ENCODE results near the gene GRIK5.

GRIK5 gene

DNA sequence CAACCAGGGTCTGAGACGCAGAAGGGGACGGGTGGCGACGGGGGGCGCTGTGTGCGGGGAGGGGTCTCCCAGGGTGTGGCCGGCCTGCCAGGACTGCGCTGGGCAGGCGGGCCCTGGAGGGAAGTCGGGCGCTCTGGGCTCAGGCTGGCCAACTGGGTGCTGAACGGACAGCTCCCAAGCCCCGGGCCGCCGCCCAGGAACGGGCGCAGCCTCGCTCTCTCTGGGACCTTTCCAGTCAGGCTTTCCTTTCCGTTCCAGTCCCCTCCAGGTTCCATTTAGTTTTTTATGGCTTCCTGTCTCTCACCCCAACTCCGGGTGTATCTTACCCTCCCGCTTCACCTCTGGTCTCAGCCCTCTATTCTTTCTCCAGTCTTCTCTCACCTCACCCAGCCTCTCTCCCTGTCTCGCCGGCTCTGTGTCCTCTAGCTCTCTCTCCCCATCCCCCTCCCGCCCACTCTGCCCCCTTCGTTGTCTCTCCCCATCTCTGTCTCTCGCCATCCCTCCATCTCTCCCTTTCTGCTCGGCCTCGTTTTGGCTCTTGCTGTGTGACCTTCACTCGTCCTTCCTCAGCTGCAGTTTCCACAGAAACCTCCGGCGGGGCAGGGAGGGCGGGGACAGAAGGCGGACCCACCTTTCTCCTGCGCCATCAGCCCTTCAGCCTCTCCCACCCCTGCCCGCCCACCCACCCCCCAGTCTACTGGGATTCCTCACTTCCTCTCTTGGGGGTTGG is 72.7 kb downstream of the GRIK5 start:
- no peak for TF ChIP-seq FOXP2 (optimal IDR thresholded peaks at IDR 0.05; ENCODE audit: borderline replicate concordance, extremely low read depth, extremely low read length, insufficient read depth)
- TF ChIP-seq, protein P1, sequence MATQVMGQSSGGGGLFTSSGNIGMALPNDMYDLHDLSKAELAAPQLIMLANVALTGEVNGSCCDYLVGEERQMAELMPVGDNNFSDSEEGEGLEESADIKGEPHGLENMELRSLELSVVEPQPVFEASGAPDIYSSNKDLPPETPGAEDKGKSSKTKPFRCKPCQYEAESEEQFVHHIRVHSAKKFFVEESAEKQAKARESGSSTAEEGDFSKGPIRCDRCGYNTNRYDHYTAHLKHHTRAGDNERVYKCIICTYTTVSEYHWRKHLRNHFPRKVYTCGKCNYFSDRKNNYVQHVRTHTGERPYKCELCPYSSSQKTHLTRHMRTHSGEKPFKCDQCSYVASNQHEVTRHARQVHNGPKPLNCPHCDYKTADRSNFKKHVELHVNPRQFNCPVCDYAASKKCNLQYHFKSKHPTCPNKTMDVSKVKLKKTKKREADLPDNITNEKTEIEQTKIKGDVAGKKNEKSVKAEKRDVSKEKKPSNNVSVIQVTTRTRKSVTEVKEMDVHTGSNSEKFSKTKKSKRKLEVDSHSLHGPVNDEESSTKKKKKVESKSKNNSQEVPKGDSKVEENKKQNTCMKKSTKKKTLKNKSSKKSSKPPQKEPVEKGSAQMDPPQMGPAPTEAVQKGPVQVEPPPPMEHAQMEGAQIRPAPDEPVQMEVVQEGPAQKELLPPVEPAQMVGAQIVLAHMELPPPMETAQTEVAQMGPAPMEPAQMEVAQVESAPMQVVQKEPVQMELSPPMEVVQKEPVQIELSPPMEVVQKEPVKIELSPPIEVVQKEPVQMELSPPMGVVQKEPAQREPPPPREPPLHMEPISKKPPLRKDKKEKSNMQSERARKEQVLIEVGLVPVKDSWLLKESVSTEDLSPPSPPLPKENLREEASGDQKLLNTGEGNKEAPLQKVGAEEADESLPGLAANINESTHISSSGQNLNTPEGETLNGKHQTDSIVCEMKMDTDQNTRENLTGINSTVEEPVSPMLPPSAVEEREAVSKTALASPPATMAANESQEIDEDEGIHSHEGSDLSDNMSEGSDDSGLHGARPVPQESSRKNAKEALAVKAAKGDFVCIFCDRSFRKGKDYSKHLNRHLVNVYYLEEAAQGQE (IDR thresholded peaks at IDR 0.05; ENCODE audit: insufficient read depth in 1 of 2, low read depth in 2 of 2, low read length in 2 of 2), result peak; percentile 95 to 96
- no peak for TF ChIP-seq POLR2AphosphoS5 (IDR thresholded peaks at IDR 0.05; ENCODE audit: low read depth, low read length)
- TF ChIP-seq TAF1 (IDR thresholded peaks at IDR 0.05; ENCODE audit: borderline replicate concordance, insufficient read depth, low read length), result no peak
- no peak for TF ChIP-seq SIN3A (IDR thresholded peaks at IDR 0.05; ENCODE audit: borderline replicate concordance, insufficient read depth, low read length)

DNA sequence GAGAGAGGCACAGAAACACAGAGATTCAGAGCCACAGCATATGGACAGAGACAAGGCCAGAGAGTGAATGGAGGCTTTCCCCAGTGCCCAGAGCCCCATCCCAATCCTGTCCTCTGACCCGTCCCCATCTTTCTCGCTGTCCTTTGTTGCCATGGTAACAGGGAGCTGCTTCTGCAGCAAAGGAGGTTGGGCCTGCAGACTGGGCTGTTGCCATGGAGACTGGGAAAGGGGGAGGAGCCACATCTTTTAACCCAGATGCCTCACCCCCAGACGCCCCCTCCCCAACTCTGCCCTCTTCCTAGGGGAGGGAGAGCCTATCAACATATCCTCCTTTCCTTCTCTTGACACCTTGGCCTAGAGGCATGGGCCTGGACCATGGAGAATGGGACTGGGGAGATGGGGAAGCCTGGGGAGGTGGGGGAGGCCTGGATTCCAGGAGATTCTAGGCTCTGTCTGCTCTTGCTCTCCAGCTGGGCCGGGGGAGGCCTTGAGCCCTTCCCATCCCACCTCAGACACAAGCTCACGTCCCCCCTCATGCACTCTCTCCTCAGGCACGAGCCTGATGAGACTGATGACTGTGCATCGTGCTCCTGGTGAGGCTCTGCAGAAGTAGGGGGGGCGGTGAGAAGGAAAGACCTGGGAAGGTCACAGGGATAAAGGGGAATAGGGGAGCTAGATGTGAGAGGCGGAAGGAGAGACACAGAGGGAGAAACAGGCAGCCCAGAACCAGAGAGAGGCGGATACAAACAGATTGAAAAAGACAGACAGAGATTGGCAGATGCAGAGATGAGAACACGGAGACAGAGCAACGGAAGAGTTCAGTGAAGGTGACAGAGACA is 73.8 kb downstream of the GRIK5 start:
- no peak for TF ChIP-seq FOXP2 (optimal IDR thresholded peaks at IDR 0.05; ENCODE audit: borderline replicate concordance, extremely low read depth, extremely low read length, insufficient read depth)
- TF ChIP-seq, protein P1 (IDR thresholded peaks at IDR 0.05; ENCODE audit: insufficient read depth in 1 of 2, low read depth in 2 of 2, low read length in 2 of 2), result 0 out of 4 replicates have a peak, but pooled peaks of 1 of the 2 experiments have one; percentile 1

DNA sequence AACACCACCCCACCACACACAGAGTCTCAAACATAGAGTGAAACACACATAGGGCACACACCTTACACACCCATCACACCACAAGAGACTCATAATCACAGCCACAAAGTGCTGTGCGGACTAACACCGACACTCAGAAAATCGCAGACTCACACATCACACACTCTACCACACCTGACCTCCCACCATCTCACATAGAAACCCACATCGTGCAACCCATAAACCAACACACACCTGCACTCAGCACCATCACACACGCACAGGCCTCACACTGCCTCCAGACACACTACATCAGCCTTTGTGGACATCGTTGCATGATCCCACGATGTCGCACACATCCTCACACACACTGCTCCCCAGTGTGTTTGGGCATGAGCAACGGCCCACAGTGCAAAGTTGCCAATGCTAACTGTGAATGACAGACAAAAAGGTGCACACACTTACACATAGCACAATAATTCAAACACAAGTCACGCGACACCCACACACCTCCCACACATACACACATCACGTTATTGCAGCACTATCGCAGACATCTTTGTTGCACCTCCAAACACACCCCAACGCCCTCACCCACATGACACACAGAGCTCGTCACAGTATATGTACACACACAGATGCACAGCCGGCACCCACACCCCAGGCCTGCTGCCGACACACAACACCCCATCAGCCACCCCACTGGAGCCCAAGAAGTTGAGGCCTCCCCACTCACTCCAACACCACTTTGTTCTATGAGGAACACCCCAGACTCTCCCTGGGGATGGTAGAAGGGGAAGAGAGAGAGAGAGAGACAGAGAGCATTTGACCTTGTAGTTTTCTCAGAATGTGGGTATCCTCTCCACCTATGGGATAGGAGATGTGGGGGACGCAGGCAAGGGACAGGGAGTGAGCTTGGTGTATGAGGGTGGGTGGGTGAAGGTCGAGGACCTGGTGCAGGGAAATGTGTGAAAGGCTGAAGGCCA is 74.7 kb downstream of the GRIK5 start:
- TF ChIP-seq, protein P1 (IDR thresholded peaks at IDR 0.05; ENCODE audit: insufficient read depth in 1 of 2, low read depth in 2 of 2, low read length in 2 of 2), result peak in 1 of 2 experiments; percentile 21; a peak in 1 of 4 replicates
- TF ChIP-seq TAF1 (IDR thresholded peaks at IDR 0.05; ENCODE audit: borderline replicate concordance, insufficient read depth, low read length) (no peak), POLR2AphosphoS5 (IDR thresholded peaks at IDR 0.05; ENCODE audit: low read depth, low read length) (no peak)

- TF ChIP-seq TAF1 (IDR thresholded peaks at IDR 0.05; ENCODE audit: borderline replicate concordance, insufficient read depth, low read length) (no peak), POLR2AphosphoS5 (IDR thresholded peaks at IDR 0.05; ENCODE audit: low read depth, low read length) (no peak)
Measured at GRCh38 chr19:41994521-41994971, 75.5 kb downstream of the GRIK5 start.

Data from PFSK-1 (cell line).